GM18861 (cell line): Measurements from ENCODE around the gene HNRNPLL.
"Not testable (repeated sequence)": the region's sequence is repeated elsewhere in the genome, so short reads cannot be mapped to it uniquely, and the experiment has no call there.

Experiments used
- ATAC-seq: cut with Tn5 transposase; IDR thresholded peaks from one replicate; pipeline ENCODE4 v1.9.1; 2021; ENCODE audit not compliant: unreplicated experiment

The HNRNPLL gene

GRCh38 chr2:38557217-38557616 is 45.5 kb downstream of the HNRNPLL start:
- no peak for ATAC-seq

GRCh38 chr2:38556006-38556801 is 46.5 kb downstream of the HNRNPLL start:
- no peak for ATAC-seq

- ATAC-seq: no peak
Measured at GRCh38 chr2:38554973-38555595, 47.6 kb downstream of the HNRNPLL start.

- ATAC-seq: no peak
Measured at GRCh38 chr2:38553554-38553953, 49.2 kb downstream of the HNRNPLL start.

- no peak for ATAC-seq
Measured at GRCh38 chr2:38552259-38552658, 50.5 kb downstream of the HNRNPLL start.

- no peak for ATAC-seq
Measured at GRCh38 chr2:38551746-38552145, 51.0 kb downstream of the HNRNPLL start.

GRCh38 chr2:38551171-38551570 is 51.6 kb downstream of the HNRNPLL start:
- ATAC-seq: no peak

- ATAC-seq: no peak
Measured at GRCh38 chr2:38549851-38550250, 52.9 kb downstream of the HNRNPLL start.

GRCh38 chr2:38549071-38549704 is 53.5 kb downstream of the HNRNPLL start:
- no peak for ATAC-seq

GRCh38 chr2:38547791-38548190 is 54.9 kb downstream of the HNRNPLL start:
- ATAC-seq: no peak

- no peak for ATAC-seq
Measured at GRCh38 chr2:38546585-38546984, 56.1 kb downstream of the HNRNPLL start.

GRCh38 chr2:38546064-38546463 is 56.7 kb downstream of the HNRNPLL start:
- no peak for ATAC-seq

- ATAC-seq: not testable (repeated sequence)
Measured at GRCh38 chr2:38542248-38542631, 60.5 kb downstream of the HNRNPLL start.

GRCh38 chr2:38540580-38541286 is 62.0 kb downstream of the HNRNPLL start:
- no peak for ATAC-seq

GRCh38 chr2:38539086-38539485 is 63.6 kb downstream of the HNRNPLL start:
- no peak for ATAC-seq

- no peak for ATAC-seq
Measured at GRCh38 chr2:38537937-38538525, 64.7 kb downstream of the HNRNPLL start.

GRCh38 chr2:38537296-38537695 is 65.4 kb downstream of the HNRNPLL start:
- ATAC-seq: not testable (repeated sequence)

- peak; percentile 38 for ATAC-seq
Measured at GRCh38 chr2:38535744-38536506, 66.8 kb downstream of the HNRNPLL start.

GRCh38 chr2:38535404-38535743 is 67.4 kb downstream of the HNRNPLL start:
- no peak for ATAC-seq

GRCh38 chr2:38534746-38535403 is 67.9 kb downstream of the HNRNPLL start:
- no peak for ATAC-seq
